Spleen (tissue), 11 donors: Measurements from ENCODE around the gene TRIM42. TPM values are rescaled to one million over a fixed set of nuclear protein-coding genes. Genes with fewer than 3 reads are reported as not detected.

Source experiments
- DNase-seq: peaks from one replicate; pipeline ENCODE4 v3.0.0-alpha.2; 2020
- H3K27ac ChIP-seq, 8 donors: fragments of 200-600 bp; sonication (generic) in 7 of 8; 1 replicate in 4 of 8; 2 replicates in 4 of 8; pipeline versions ENCODE4 v1.5.0 to v1.8.0; 2016 to 2021; ENCODE audit warnings: inconsistent platforms in 4 of 8, mild to moderate bottlenecking in 4 of 8, moderate library complexity in 1 of 8
- H3K27me3 ChIP-seq, 7 donors: fragments of 200-600 bp; sonication (generic) in 6 of 7; replicated peaks in 1 of 7; 1 replicate in 4 of 7; 2 replicates in 3 of 7; pipeline versions ENCODE4 v1.5.0 to v1.8.0; 2016 to 2021; ENCODE audit warnings: inconsistent platforms in 3 of 7, mild to moderate bottlenecking in 1 of 7
- H3K36me3 ChIP-seq, 6 donors: fragments of 200-600 bp; sonication (generic) in 5 of 6; 1 replicate in 4 of 6; 2 replicates in 2 of 6; pipeline versions ENCODE4 v1.5.0 to v1.8.0; 2016 to 2021; ENCODE audit warnings: inconsistent platforms in 2 of 6
- H3K4me1 ChIP-seq, 6 donors: fragments of 200-600 bp; sonication (generic) in 5 of 6; 1 replicate in 3 of 6; 2 replicates in 3 of 6; pipeline versions ENCODE4 v1.5.0 to v1.8.0; 2016 to 2021; ENCODE audit warnings: inconsistent platforms in 3 of 6
- H3K4me3 ChIP-seq, 8 donors: fragments of 200-600 bp; sonication (generic) in 7 of 8; 1 replicate in 4 of 8; 2 replicates in 4 of 8; pipeline versions ENCODE4 v1.5.0 to v1.8.0; 2016 to 2021; ENCODE audit warnings: inconsistent platforms in 4 of 8, mild to moderate bottlenecking in 4 of 8, moderate library complexity in 2 of 8
- H3K9me3 ChIP-seq, 8 donors: fragments of 200-600 bp; sonication (generic) in 7 of 8; 1 replicate in 4 of 8; 2 replicates in 4 of 8; pipeline versions ENCODE4 v1.5.0 to v1.8.0; 2016 to 2021; ENCODE audit warnings: inconsistent platforms in 4 of 8
- POLR2A ChIP-seq, 3 donors: fragments of 450-650 bp; IDR thresholded peaks; one replicate each; pipeline ENCODE4 v1.5.1; 2017; ENCODE audit warnings: antibody characterized with exemption in 3 of 3, mild to moderate bottlenecking in 1 of 3
- POLR2AphosphoS5 ChIP-seq, 3 donors: sonication (generic); formaldehyde crosslinking; IDR thresholded peaks; one replicate each; pipeline ENCODE4 v1.5.1; 2017; ENCODE audit warnings: antibody characterized with exemption in 3 of 3
- whole genome bisulfite sequencing, 5 donors: extraction: QIAGEN DNeasy Blood & Tissue Kit in 3 of 5; methylation state at CpG; one replicate each; pipeline versions ENCODE4 v1.1.5 to v1.1.7; 2013 to 2018; 5-methylcytosine and 5-hydroxymethylcytosine counted together
- intact Hi-C: fragments of 100-400 bp; cut with DNase I; formaldehyde crosslinking; loops from one replicate; pipeline ENCODE4 v1.15.0; 2023; ENCODE audit warnings: low total_unique reads
- polyA plus RNA-seq, 3 donors: library from polyadenylated mRNA; stranded (reverse); fragments of 200-250 nt; gene quantifications; one replicate each; pipeline ENCODE4 v1.2.1, GENCODE V29; 2013
- total RNA-seq, 7 donors: library from RNA; depleted of rRNA in 3 of 7; stranded (reverse); fragments of >200 nt in 3 of 7; fragmentation: NEBNext Ultra II Directional in 4 of 7; extraction: Animal tissue kit (Norgen Biotek cat#: 25700) in 4 of 7; gene quantifications; one replicate each; pipeline versions ENCODE4 v1.1.0 to v1.2.1, GENCODE V29; 2016 to 2021
- TF ChIP-seq, protein P1 (sequence below), 11 experiments: fragments of 200-600 bp in 7 of 11; fragments of 450-650 bp in 4 of 11; sonication (generic) in 4 of 11; IDR thresholded peaks in 8 of 11; conservative IDR thresholded peaks in 3 of 11; 1 replicate in 7 of 11; 2 replicates in 4 of 11; pipeline versions ENCODE4 v1.4.0 to v1.8.0; 2016 to 2021; ENCODE audit warnings: antibody characterized with exemption in 11 of 11, inconsistent platforms in 4 of 11, mild to moderate bottlenecking in 1 of 11
- donor health status: healthy with polysubstance abuse.
- donor health status: DM: no; HTN: no; CAD: no; lungs with moderate emphysema.
- donor health status: DM: no; HTN: no; CAD: no.
- donor health status: Bipolar disorder and iron deficiency.
- donor health status: healthy.
- donor health status: DM: no; HTN: no; CAD: no.
- donor health status: DM: yes; HTN: yes; CAD: no.

TRIM42 gene
- total and polyA plus RNA-seq, 10 donors = not detected

DNA sequence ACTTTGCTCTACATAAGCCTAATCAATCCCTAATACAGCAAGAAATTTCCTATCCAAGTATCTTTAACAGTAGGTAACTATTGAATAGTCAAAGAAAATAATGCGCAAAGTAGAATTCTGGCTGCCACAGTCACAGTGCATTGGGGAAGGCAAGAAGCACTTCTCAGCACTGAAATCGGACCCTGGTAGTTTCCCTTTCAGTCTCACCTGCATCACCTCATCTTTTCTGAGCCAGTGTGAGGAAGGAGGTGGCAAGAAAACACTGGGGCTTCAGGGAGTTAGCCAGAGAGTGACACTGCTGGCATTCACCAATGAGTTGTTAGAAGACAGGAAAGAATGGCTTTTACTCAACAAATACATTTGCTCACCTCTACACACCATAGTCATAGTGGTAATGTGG lies 8.3 kb downstream of the TRIM42 start:
- no peak overlapping the region for H3K27ac ChIP-seq
- no peak for DNase-seq
- H3K4me3 ChIP-seq = no peak overlapping the region
- intact Hi-C loops = no loop called here
- no peak for TF ChIP-seq POLR2AphosphoS5 (IDR thresholded peaks at IDR 0.05)
- TF ChIP-seq, protein P1, sequence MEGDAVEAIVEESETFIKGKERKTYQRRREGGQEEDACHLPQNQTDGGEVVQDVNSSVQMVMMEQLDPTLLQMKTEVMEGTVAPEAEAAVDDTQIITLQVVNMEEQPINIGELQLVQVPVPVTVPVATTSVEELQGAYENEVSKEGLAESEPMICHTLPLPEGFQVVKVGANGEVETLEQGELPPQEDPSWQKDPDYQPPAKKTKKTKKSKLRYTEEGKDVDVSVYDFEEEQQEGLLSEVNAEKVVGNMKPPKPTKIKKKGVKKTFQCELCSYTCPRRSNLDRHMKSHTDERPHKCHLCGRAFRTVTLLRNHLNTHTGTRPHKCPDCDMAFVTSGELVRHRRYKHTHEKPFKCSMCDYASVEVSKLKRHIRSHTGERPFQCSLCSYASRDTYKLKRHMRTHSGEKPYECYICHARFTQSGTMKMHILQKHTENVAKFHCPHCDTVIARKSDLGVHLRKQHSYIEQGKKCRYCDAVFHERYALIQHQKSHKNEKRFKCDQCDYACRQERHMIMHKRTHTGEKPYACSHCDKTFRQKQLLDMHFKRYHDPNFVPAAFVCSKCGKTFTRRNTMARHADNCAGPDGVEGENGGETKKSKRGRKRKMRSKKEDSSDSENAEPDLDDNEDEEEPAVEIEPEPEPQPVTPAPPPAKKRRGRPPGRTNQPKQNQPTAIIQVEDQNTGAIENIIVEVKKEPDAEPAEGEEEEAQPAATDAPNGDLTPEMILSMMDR (IDR thresholded peaks at IDR 0.05 in 8 of 11, conservative IDR thresholded peaks at IDR 0.05 in 3 of 11) = no peak
- 76 to 85% (median 78%) methylated on average over 2 of the region's 2 CpGs for WGBS, 5 donors
- no peaks in the 10 kb centered on the region for H3K27me3 ChIP-seq
- no peaks in the 10 kb centered on the region for H3K4me1 ChIP-seq
- no peaks in the 10 kb centered on the region for H3K36me3 ChIP-seq
- H3K9me3 ChIP-seq = no peaks in the 10 kb centered on the region

DNA sequence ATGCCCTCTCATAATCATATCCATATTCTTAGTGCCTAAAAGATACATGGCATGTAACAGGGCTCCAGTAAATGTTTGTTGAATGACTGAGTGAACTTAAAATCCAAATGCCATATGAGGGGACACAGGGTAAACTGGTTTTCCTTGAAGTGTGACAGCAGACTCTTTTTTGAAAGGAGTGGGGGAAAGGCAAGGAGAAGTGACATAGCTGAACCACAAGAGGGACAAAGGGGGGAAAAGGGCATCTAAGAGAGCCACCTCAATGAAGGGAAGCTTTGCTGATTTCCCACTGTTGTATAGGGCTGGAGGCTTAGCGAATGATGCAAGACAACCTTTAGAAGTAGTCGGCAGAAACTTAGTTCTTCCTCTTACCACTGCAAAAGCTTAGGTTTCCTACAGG lies 9.1 kb downstream of the TRIM42 start:
- 85 to 98% (median 94%) methylated on average over 2 of the region's 2 CpGs for WGBS, 5 donors
- Histone ChIP-seq H3K27me3 (no peaks in the 10 kb centered on the region), H3K27ac (no peak overlapping the region), H3K9me3 (no peaks in the 10 kb centered on the region), H3K4me3 (no peak overlapping the region), H3K36me3 (no peaks in the 10 kb centered on the region), H3K4me1 (no peaks in the 10 kb centered on the region)
- no peak for TF ChIP-seq POLR2A (IDR thresholded peaks at IDR 0.05)
- TF ChIP-seq, protein P1 (IDR thresholded peaks at IDR 0.05 in 8 of 11, conservative IDR thresholded peaks at IDR 0.05 in 3 of 11) = no peak
- no peak for TF ChIP-seq POLR2AphosphoS5 (IDR thresholded peaks at IDR 0.05)
- intact Hi-C loops = no loop called here
- DNase-seq = no peak

DNA sequence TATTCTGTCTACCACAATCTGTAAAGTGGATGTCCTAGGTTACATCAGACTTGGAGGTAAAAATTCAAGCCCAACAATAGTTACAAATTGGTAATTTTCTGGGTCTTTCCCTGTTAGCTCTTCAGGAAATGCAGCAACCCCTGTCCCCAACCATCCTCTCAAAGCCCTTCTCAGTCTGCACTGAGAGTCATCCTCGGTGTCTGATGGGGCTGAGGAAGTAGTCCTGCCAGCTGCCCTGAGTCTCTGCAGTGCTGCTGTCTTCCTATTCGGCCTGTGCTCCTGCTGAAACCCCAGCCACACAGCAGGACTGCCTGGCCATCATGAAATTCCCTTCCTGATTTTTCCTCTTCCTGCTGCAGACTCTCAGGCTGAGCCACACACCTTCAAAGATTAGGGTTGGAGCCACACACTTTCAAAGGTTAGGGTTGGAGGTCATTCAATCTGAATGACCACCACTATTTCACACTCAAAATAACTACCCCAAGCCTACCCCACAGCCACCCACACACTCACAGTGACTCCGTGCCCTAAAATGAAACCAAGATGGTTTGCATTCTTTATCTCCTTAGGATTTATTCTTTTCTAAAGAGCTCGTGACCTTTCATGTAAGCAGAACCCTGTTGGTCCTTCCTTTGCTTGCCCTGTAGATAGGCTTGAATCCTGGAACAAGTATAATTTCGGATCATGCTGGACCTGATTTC lies 17.6 kb downstream of the TRIM42 start:
- H3K4me3 ChIP-seq = no peak overlapping the region
- TF ChIP-seq POLR2A (IDR thresholded peaks at IDR 0.05) = no peak
- no peak for TF ChIP-seq POLR2AphosphoS5 (IDR thresholded peaks at IDR 0.05)
- TF ChIP-seq, protein P1 (IDR thresholded peaks at IDR 0.05 in 8 of 11, conservative IDR thresholded peaks at IDR 0.05 in 3 of 11) = no peak
- intact Hi-C loops = no loop called here
- DNase-seq = no peak
- H3K9me3 ChIP-seq = no peaks in the 10 kb centered on the region
- H3K27ac ChIP-seq = no peak overlapping the region
- WGBS, 5 donors = 53 to 65% (median 55%) methylated on average over 5 of the region's 5 CpGs
- no peaks in the 10 kb centered on the region for H3K27me3 ChIP-seq
- H3K4me1 ChIP-seq = no peaks in the 10 kb centered on the region
- no peaks in the 10 kb centered on the region for H3K36me3 ChIP-seq

DNA sequence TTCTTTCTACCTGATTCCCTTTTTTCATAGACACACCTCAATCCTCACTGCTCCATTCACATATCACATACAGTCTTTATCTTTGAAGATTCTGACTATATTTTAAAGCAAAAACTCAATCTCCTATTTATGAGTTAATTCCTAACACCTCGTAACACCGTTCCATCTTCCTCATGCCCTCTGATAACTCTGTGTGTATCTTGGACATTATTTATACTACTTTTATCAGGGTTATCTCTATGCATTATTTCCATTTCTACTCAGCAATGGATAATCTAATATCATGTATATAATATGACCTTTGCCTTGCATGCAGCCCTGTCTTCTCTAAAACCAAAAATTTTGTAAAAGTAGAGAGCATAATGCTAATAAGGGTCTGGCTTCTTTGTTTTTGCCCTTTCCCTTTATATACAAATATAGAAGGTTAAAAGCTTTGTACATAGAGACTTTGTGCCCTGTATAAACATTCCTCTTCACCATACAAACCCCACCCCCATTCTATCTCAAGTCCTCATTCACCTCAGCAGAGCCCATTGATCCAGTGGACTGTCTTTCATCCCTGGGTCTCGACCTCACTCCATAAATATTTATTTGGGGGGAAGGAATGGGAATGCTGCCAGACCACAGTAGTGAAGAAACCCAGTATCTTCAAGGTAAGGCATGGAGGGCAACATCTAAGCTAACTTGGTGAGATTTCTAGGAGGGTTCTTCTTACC lies 21.8 kb downstream of the TRIM42 start:
- no peak for DNase-seq
- H3K4me1 ChIP-seq = no peaks in the 10 kb centered on the region
- no peaks in the 10 kb centered on the region for H3K9me3 ChIP-seq
- H3K4me3 ChIP-seq = no peak overlapping the region
- H3K27ac ChIP-seq = no peak overlapping the region
- TF ChIP-seq, protein P1 (IDR thresholded peaks at IDR 0.05 in 8 of 11, conservative IDR thresholded peaks at IDR 0.05 in 3 of 11) = no peak
- no peak for TF ChIP-seq POLR2A (IDR thresholded peaks at IDR 0.05)
- TF ChIP-seq POLR2AphosphoS5 (IDR thresholded peaks at IDR 0.05) = no peak
- WGBS, 5 donors = 73 to 82% (median 75%) methylated on average over 3 of the region's 3 CpGs
- H3K27me3 ChIP-seq = no peaks in the 10 kb centered on the region
- H3K36me3 ChIP-seq = no peaks in the 10 kb centered on the region
- intact Hi-C loops = no loop called here
